Measurements from ENCODE around the gene HINFP.
A peak's percentile ranks its signal among the peaks of the same experiment; 100 is the strongest.
"Not testable (repeated sequence)": the region's sequence is repeated elsewhere in the genome, so short reads cannot be mapped to it uniquely, and the experiment has no call there.

HINFP gene

GRCh38 chr11:119158467-119158866 is 37.1 kb downstream of the HINFP start:
- Histone ChIP-seq H3K9me3 (ENCODE audit: severe bottlenecking) (no peaks in the 10 kb centered on the region), H3K27me3 (ENCODE audit: insufficient read depth, poor library complexity, severe bottlenecking) (no peaks in the 10 kb centered on the region), H3K4me1 (ENCODE audit: insufficient read depth, poor library complexity, severe bottlenecking) (no peaks in the 10 kb centered on the region), H3K36me3 (ENCODE audit: low read depth) (no peaks in the 10 kb centered on the region), H3K27ac (ENCODE audit: poor library complexity, severe bottlenecking) (no peak overlapping the region), H3K4me3 (ENCODE audit: severe bottlenecking) (no peak overlapping the region)
- no peak for DNase-seq (ENCODE audit: low spot score)
- no peak for ATAC-seq (ENCODE audit: low read depth)
- TF ChIP-seq, protein P1, sequence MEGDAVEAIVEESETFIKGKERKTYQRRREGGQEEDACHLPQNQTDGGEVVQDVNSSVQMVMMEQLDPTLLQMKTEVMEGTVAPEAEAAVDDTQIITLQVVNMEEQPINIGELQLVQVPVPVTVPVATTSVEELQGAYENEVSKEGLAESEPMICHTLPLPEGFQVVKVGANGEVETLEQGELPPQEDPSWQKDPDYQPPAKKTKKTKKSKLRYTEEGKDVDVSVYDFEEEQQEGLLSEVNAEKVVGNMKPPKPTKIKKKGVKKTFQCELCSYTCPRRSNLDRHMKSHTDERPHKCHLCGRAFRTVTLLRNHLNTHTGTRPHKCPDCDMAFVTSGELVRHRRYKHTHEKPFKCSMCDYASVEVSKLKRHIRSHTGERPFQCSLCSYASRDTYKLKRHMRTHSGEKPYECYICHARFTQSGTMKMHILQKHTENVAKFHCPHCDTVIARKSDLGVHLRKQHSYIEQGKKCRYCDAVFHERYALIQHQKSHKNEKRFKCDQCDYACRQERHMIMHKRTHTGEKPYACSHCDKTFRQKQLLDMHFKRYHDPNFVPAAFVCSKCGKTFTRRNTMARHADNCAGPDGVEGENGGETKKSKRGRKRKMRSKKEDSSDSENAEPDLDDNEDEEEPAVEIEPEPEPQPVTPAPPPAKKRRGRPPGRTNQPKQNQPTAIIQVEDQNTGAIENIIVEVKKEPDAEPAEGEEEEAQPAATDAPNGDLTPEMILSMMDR (IDR thresholded peaks at IDR 0.05; ENCODE audit: poor library complexity, severe bottlenecking), result no peak

- no peaks in the 10 kb centered on the region for H3K27me3 ChIP-seq (ENCODE audit: insufficient read depth, poor library complexity, severe bottlenecking)
- ATAC-seq (ENCODE audit: low read depth), result no peak
Measured at GRCh38 chr11:119160151-119160550, 38.8 kb downstream of the HINFP start.

GRCh38 chr11:119161871-119162270 is 40.5 kb downstream of the HINFP start:
- H3K27me3 ChIP-seq (ENCODE audit: insufficient read depth, poor library complexity, severe bottlenecking), result no peaks in the 10 kb centered on the region
- H3K36me3 ChIP-seq (ENCODE audit: low read depth), result no peaks in the 10 kb centered on the region
- no peak overlapping the region for H3K4me3 ChIP-seq (ENCODE audit: severe bottlenecking)
- H3K27ac ChIP-seq (ENCODE audit: poor library complexity, severe bottlenecking), result no peak overlapping the region
- TF ChIP-seq, protein P1 (IDR thresholded peaks at IDR 0.05; ENCODE audit: poor library complexity, severe bottlenecking), result no peak
- ATAC-seq (ENCODE audit: low read depth) (no peak), DNase-seq (ENCODE audit: low spot score) (no peak)
- no peaks in the 10 kb centered on the region for H3K9me3 ChIP-seq (ENCODE audit: severe bottlenecking)
- peaks cover 5% of the 10 kb centered on the region for H3K4me1 ChIP-seq (ENCODE audit: insufficient read depth, poor library complexity, severe bottlenecking)

More at GRCh38 chr11:119160151-119160550, 38.8 kb downstream of the HINFP start:
- Histone ChIP-seq H3K4me1 (ENCODE audit: insufficient read depth, poor library complexity, severe bottlenecking) (no peaks in the 10 kb centered on the region), H3K27ac (ENCODE audit: poor library complexity, severe bottlenecking) (no peak overlapping the region), H3K4me3 (ENCODE audit: severe bottlenecking) (no peak overlapping the region), H3K36me3 (ENCODE audit: low read depth) (no peaks in the 10 kb centered on the region), H3K9me3 (ENCODE audit: severe bottlenecking) (no peaks in the 10 kb centered on the region)
- no peak for DNase-seq (ENCODE audit: low spot score)
- TF ChIP-seq, protein P1 (IDR thresholded peaks at IDR 0.05; ENCODE audit: poor library complexity, severe bottlenecking), result no peak

- ATAC-seq (ENCODE audit: low read depth) (peak; percentile 65), DNase-seq (ENCODE audit: low spot score) (no peak)
- H3K27me3 ChIP-seq (ENCODE audit: insufficient read depth, poor library complexity, severe bottlenecking), result no peaks in the 10 kb centered on the region
- TF ChIP-seq, protein P1 (IDR thresholded peaks at IDR 0.05; ENCODE audit: poor library complexity, severe bottlenecking), result no peak
- H3K27ac ChIP-seq (ENCODE audit: poor library complexity, severe bottlenecking), result peak overlapping the region; percentile 69
- H3K4me1 ChIP-seq (ENCODE audit: insufficient read depth, poor library complexity, severe bottlenecking), result peaks cover 5% of the 10 kb centered on the region
- no peaks in the 10 kb centered on the region for H3K36me3 ChIP-seq (ENCODE audit: low read depth)
- H3K4me3 ChIP-seq (ENCODE audit: severe bottlenecking), result no peak overlapping the region
- no peaks in the 10 kb centered on the region for H3K9me3 ChIP-seq (ENCODE audit: severe bottlenecking)
Measured at GRCh38 chr11:119166368-119167076, 45.1 kb downstream of the HINFP start.

DNA sequence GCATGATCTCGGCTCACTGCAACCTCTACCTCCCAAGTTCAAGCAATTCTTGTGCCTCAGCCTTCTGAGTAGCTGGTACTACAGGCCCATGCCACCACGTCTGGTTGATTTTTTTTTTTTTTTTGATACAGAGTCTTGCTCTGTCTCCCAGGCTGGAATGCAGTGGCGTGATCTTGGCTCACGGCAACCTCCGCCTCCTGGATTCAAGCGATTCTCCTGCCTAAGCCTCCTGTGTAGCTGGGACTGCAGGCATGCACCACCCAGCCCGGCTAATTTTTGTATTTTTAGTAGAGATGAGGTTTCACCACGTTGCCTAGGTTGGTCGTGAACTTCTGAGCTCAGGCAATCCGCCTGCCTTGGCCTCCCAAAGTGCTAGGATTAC is 45.7 kb downstream of the HINFP start:
- DNase-seq (ENCODE audit: low spot score); ATAC-seq (ENCODE audit: low read depth); H3K27me3 ChIP-seq (ENCODE audit: insufficient read depth, poor library complexity, severe bottlenecking); H3K36me3 ChIP-seq (ENCODE audit: low read depth); H3K4me1 ChIP-seq (ENCODE audit: insufficient read depth, poor library complexity, severe bottlenecking); H3K4me3 ChIP-seq (ENCODE audit: severe bottlenecking); H3K9me3 ChIP-seq (ENCODE audit: severe bottlenecking): not testable (repeated sequence)
- H3K27ac ChIP-seq (ENCODE audit: poor library complexity, severe bottlenecking), result peak overlapping the region; percentile 69
